ENCODE results near the gene LRRC8C. TPM values are rescaled to one million over a fixed set of nuclear protein-coding genes. Genes with fewer than 3 reads are reported as not detected.

LRRC8C gene
- total and polyA plus RNA-seq, 10 of the 15 experiments (the other 5 are each of a cell fraction or from before 2014, with no cell fraction given), result 2.3 to 16.3 (median 10.8) TPM

- TF ChIP-seq CEBPB (IDR thresholded peaks at IDR 0.05; ENCODE audit: borderline replicate concordance in 1 of 2, low read depth in 2 of 2, low read length in 2 of 2) (peak in 1 of 2 experiments; percentile 46; a peak in 1 of 4 replicates), SMARCA5 (IDR thresholded peaks at IDR 0.05) (peak; percentile 58; the same call in 1 of the 2 replicates), ATF7 (IDR thresholded peaks at IDR 0.05; ENCODE audit: low read depth) (0 out of 2 replicates have a peak, but pooled peaks have one; percentile 56), ZNF622 (IDR thresholded peaks at IDR 0.05) (no peak), ZBTB11 (CRISPR knock-in tag; IDR thresholded peaks at IDR 0.05) (no peak), NBN (IDR thresholded peaks at IDR 0.05) (0 out of 2 replicates have a peak, but pooled peaks have one; percentile 58), EGR1 (IDR thresholded peaks at IDR 0.05; ENCODE audit: borderline replicate concordance in 1 of 2, low read depth in 2 of 2, low read length in 2 of 2) (peak in 1 of 2 experiments; percentile 12; a peak in 1 of 3 replicates), ZNF384 (IDR thresholded peaks at IDR 0.05; ENCODE audit: borderline replicate concordance, low read depth, low read length) (no peak), JUNB (IDR thresholded peaks at IDR 0.05) (peak; percentile 58), PBX3 (IDR thresholded peaks at IDR 0.05; ENCODE audit: insufficient replicate concordance, low read depth, low read length) (peak; percentile 53), CBX3 (IDR thresholded peaks at IDR 0.05; ENCODE audit: borderline replicate concordance, low read depth) (no peak), ESRRA (IDR thresholded peaks at IDR 0.05; ENCODE audit: low read length) (no peak), SMC3 (IDR thresholded peaks at IDR 0.05; ENCODE audit: borderline replicate concordance, low read length) (no peak), BMI1 (IDR thresholded peaks at IDR 0.05; ENCODE audit: borderline replicate concordance) (peak; percentile 60; the same call in 1 of the 2 replicates), NFYB (IDR thresholded peaks at IDR 0.05; ENCODE audit: insufficient read depth, low read depth, low read length) (no peak), PKNOX1 (IDR thresholded peaks at IDR 0.05) (peak; percentile 82), HDAC6 (IDR thresholded peaks at IDR 0.05; ENCODE audit: unreplicated experiment) (no peak), MTA2 (IDR thresholded peaks at IDR 0.05; ENCODE audit: low read depth) (peak; percentile 83), RB1 (IDR thresholded peaks at IDR 0.05; ENCODE audit: borderline replicate concordance) (no peak), RAD51 (IDR thresholded peaks at IDR 0.05) (no peak; the same call in 1 of the 2 replicates)
Measured at GRCh38 chr1:89692601-89693521, 59.9 kb downstream of the LRRC8C start (continued).
